IPS-18c (cell line): Measurements from ENCODE around the gene CRYGA.

Source experiments
- H3K4me3 ChIP-seq: 2 replicates; pipeline ENCODE4 v1.7.0; 2013; ENCODE audit warnings: low read depth, mild to moderate bottlenecking, low read length, moderate library complexity; ENCODE audit not compliant: insufficient read depth
- H3K9me3 ChIP-seq: one replicate; pipeline ENCODE4 v1.6.1; 2013; ENCODE audit warnings: mild to moderate bottlenecking, low read length, moderate library complexity; ENCODE audit not compliant: control insufficient read depth, insufficient read depth

CRYGA gene

GRCh38 chr2:208163489-208163888 is at the start of gene CRYGA:
TSS of gene CRYGA (minus strand) at chr2:208163589. CDS start at chr2:208163556, 33 bp downstream.
- Histone ChIP-seq H3K9me3 (no peaks in the 10 kb centered on the region), H3K4me3 (no peak within 1 kb of the TSS)

GRCh38 chr2:208210688-208211451 is 47.5 kb upstream of the CRYGA start:
- H3K4me3 ChIP-seq = no peak overlapping the region

DNA sequence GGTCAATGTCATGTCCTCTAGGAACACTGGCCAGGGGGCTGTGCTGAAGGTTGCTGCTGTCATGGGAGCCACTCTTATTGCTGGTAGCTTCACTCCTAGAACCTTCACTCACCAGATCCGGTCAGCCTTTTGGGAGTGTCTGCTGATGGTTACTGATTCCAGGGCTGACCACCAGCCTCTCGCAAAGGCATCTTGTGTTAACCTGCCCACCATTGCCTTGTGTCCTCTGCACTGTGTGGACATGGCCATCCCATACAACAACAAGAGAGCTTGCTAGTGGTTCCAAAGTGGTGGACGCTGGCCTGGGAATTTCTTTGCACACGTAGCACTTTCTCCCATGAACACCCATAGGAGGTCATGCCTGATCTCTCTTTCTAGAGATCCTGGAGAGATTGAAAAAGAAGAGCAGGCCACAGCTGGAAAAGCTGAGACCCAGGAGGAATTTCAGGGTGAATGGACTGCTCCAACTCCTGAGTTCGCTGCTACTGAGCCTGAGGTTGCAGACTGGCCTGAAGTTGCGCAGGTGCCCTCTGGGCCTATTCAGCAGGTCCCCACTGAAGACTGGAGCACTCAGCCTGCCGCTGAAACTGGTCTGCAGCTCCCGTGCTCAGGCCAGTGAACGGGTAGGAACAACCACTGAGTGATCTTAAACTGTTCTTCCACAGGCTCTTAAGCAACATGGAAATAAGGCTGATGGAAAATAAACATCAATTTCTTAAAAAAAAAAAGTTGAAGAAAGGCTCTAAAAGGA is 45.1 kb upstream of the CRYGA start:
- Histone ChIP-seq H3K9me3 (no peaks in the 10 kb centered on the region), H3K4me3 (no peak overlapping the region)

More at GRCh38 chr2:208210688-208211451, 47.5 kb upstream of the CRYGA start:
- no peaks in the 10 kb centered on the region for H3K9me3 ChIP-seq

- no peaks in the 10 kb centered on the region for H3K9me3 ChIP-seq
- H3K4me3 ChIP-seq = no peak overlapping the region
Measured at GRCh38 chr2:208207769-208208168, 44.4 kb upstream of the CRYGA start.

- H3K9me3 ChIP-seq = no peaks in the 10 kb centered on the region
- no peak overlapping the region for H3K4me3 ChIP-seq
Measured at GRCh38 chr2:208204166-208204565, 40.8 kb upstream of the CRYGA start.

DNA sequence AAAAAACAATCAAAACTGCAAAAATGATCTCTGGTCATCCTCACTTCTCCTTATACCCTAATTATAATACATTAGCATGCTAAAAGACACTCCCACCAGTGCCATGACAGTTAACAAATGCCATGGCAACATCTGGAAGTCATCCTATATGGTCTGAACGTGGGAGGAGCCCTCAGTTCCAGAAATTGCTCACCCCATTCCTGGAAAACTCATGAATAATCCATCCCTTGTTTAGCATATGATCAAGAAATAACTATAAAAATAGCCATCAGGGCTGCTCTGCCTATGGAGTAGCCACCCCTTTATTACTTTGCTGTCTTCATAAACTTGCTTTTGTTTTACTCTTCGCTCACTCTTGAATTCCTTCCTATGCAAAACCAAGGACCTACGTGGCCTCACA is 32.1 kb upstream of the CRYGA start:
- Histone ChIP-seq H3K9me3 (no peaks in the 10 kb centered on the region), H3K4me3 (no peak overlapping the region)

DNA sequence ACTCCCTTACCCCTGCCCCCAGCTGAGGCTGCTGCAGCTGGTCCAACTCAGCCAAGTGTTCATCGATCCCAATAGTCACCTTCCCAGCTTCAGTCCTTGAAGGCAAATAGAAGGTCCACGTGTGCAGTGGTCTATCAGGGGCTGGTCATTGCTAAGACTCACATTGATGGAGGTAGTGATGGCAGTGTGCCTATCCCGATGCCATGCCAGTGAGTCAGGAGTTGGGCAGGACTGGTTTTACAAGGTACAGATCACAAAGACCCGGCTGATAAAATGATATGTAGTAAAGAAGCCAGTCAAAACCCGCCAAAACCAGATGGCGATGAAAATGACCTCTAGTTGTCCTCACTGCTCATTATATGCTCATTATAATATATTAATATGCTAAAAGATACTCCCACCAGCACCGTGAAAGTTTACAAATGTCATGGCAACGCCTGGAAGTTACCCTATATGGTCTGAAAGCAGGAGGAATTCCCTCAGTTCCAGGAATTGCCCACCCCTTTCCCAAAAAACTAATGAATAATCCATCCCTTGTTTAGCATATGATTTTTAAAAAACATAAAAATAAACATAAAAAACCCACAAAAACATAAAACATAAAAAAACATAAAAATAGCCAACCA is 29.3 kb upstream of the CRYGA start:
- no peak overlapping the region for H3K4me3 ChIP-seq
- H3K9me3 ChIP-seq = no peaks in the 10 kb centered on the region

DNA sequence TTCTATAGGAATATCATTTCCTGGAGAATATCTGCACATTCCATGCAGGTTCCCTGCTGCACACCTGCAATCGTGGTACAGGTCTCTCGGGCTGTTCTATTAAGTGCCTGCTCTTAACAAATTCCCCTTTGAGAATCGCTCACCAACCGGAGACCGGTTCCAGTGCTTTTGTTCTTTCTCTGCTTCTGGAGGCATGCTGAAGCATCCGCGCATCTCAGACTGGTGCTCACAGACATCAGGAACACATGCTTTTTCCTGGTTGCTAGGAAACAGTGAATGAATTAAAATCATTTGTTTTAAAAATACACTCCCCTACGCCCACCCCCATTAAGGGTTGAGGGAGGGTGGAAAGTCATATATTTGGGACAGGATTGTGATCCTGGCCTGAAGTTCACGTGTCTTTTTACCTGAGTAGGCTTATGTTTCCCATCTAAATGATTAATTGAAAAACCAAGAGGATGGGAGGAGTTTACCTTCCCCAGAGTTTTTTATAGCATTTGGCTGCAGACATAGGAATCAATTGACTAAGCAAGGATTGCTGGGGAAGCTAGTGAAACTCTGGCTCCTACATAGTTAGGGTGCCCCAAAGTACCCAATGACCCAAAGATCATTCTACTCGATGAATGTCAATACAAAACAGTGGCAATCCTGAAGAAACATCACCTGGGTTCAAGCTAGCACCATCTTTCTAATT is 26.6 kb upstream of the CRYGA start, which contains the start of gene C2orf80:
C2orf80 (minus strand) TSS at position 221 of the 694 bp plus-strand sequence. CDS start 3,044 bp downstream, outside the sequence.
- Histone ChIP-seq H3K9me3 (no peaks in the 10 kb centered on the region), H3K4me3 (no peak within 1 kb of the TSS)

DNA sequence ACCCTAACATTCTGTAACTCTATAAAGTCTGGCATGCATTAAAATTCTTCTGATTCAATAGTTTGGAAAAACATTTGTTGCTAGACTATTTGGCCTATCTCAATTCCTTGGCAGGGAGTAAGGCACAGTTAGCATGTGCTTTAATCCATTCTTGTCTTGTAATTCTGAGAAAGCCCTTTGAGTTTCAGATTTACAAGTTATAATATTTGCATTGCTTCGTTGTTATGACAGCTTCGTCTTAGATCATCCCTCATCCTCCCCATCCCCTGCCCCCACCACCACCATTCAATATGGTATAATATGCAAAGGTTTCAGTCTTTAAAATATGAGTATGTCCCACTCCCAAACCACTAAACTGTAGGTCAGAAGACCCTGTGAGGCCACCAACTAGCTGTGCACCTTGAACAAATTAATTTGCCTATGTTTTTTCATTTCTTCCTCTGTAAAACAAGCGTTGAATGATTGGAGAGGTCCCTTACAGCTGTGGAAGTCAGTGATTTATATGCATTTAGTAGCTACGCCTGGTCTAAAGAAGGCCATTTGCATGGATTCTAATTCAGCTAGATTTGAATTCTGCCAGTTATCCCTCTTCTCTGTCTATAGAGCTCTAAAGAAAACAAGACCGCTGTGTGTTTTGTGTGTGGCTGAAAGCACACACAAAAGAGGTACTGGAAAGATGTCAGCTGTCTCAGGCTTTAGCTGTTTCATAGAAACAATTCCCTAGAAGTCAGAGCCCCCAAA is 25.9 kb upstream of the CRYGA start:
- Histone ChIP-seq H3K4me3 (no peak overlapping the region), H3K9me3 (no peaks in the 10 kb centered on the region)

DNA sequence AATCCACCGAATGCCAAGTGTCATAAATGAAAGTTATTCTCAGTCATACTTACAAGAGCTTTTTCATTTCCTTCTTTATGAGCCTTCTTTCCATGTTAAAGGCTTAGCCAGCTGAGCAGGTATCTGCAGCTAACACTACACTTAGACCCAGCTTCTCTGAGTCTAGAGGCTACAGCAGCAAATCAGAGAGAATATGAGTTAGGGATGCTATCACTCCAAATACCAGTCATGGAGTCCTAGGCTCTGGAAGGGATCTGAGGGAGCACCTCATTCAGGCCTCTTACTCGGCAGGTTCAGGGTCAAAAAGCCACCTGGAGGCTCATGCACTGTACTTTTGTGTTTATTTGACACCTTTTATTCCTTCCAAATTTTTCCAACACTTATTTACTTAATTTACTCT is 23.5 kb upstream of the CRYGA start:
- no peak overlapping the region for H3K4me3 ChIP-seq
- H3K9me3 ChIP-seq = no peaks in the 10 kb centered on the region

- H3K4me3 ChIP-seq = no peak overlapping the region
- no peaks in the 10 kb centered on the region for H3K9me3 ChIP-seq
Measured at GRCh38 chr2:208186465-208186864, 23.1 kb upstream of the CRYGA start.

DNA sequence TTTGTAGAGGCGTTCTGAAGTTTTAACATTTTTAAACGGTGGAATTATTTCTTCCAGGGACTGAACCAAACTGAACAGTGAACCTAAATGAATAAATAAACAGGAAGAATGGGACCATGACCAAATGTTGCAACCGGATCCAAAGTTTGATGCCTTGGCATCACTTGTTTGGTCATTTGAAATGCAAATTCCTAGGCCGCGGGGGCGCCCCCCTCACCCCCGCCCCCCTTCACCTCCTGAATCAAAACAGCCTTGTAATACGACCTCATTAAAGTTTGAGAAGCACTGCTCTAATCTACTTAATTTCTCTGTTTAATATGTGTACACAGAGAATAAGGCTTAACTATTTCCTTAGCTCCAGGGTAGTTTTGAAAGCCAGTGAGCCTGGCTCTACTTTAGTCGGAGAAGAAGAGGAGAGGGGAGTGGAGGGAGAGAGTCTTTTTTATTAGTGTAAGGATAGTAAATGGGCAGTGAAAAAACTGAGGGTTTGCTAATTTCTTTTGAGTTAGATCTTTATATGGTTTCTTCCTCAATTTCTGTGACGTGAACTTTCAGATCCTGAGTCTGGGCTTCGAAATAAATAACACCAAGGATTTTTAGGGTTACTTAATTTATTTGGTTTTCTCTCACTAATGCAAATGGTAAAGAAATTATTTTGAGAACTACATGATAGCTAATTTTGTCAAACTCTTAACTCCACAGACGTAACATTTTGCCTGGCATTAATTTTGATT is 20.8 kb upstream of the CRYGA start:
- H3K4me3 ChIP-seq = no peak overlapping the region; the same call in 1 of the 2 replicates
- H3K9me3 ChIP-seq = no peaks in the 10 kb centered on the region

DNA sequence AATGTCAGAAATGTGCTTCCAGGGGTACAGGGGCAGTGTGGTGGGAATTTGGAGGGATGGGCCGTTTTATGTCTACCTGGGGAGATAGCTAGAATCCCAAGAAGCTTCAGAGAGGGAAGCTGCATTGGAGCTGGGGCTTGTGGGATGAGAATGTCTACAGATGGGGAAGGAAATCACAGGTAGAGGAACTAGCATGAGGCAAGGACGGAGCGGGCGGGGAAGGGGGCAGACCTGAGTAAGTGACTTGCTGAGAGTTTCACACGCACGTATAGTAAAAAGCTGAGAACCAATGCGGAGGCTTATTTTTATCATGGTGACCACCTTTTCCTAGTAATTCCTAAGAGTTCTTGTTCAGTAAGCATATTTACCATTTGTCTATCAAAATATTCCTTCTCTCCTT is 20.1 kb upstream of the CRYGA start:
- Histone ChIP-seq H3K4me3 (no peak overlapping the region; the same call in 1 of the 2 replicates), H3K9me3 (no peaks in the 10 kb centered on the region)

GRCh38 chr2:208182835-208183234 is 19.4 kb upstream of the CRYGA start:
- Histone ChIP-seq H3K4me3 (no peak overlapping the region), H3K9me3 (no peaks in the 10 kb centered on the region)

- no peak overlapping the region for H3K4me3 ChIP-seq
- H3K9me3 ChIP-seq = no peaks in the 10 kb centered on the region
Measured at GRCh38 chr2:208179028-208179609, 15.7 kb upstream of the CRYGA start.

- no peak overlapping the region for H3K4me3 ChIP-seq
- no peaks in the 10 kb centered on the region for H3K9me3 ChIP-seq
Measured at GRCh38 chr2:208175840-208176153, 12.4 kb upstream of the CRYGA start.
